IMR-90 (cell line): ENCODE results near the gene ZFP92. TPM values are rescaled to one million over a fixed set of nuclear protein-coding genes. Genes with fewer than 3 reads are reported as not detected.

Experiments
- ATAC-seq: fragments of 200-7000 bp; cut with Tn5 transposase; 2 replicates; pipeline ENCODE4 v1.9.1; 2020; ENCODE audit warnings: low read depth, mild to moderate bottlenecking, moderate library complexity
- BruUV-seq: library from RNA; stranded (reverse); fragments of 400-500 nt; replicated peaks from 2 replicates; lab custom pipeline; 2021; lab: Mats Ljungman, UMichigan
- CTCF ChIA-PET: fragments of 300-600 bp; formaldehyde crosslinking; extraction: SDS; loops from one replicate; lab custom pipeline; 2021; ENCODE audit warnings: antibody characterized with exemption; lab: Yijun Ruan, JAX
- POLR2A ChIA-PET: fragments of 300-600 bp; sonication (Branson Sonifier 250); formaldehyde crosslinking; loops from one replicate; lab custom pipeline; 2022; ENCODE audit warnings: antibody characterized with exemption; ENCODE audit not compliant: unreplicated experiment; lab: Charles Lee
- DNase-seq: peaks from one replicate; pipeline ENCODE4 v3.0.0; 2013
- H2AFZ ChIP-seq: replicated peaks from 2 replicates; pipeline ENCODE3; 2013; ENCODE audit warnings: low read length, mild to moderate bottlenecking; ENCODE audit not compliant: poor library complexity
- H2AK5ac ChIP-seq: 2 replicates; pipeline ENCODE4 v1.6.1; 2013; ENCODE audit warnings: low read depth, low read length, inconsistent platforms
- H2AK9ac ChIP-seq: replicated peaks from 2 replicates; pipeline ENCODE3; 2013; ENCODE audit warnings: mild to moderate bottlenecking, low read depth, low read length, moderate library complexity; ENCODE audit not compliant: poor library complexity
- H2BK120ac ChIP-seq: 2 replicates; pipeline ENCODE4 v1.6.1; 2013; ENCODE audit warnings: low read depth, low read length, inconsistent platforms
- H2BK15ac ChIP-seq: 3 replicates; pipeline ENCODE4 v1.6.1; 2013; ENCODE audit warnings: low read depth, low read length, inconsistent platforms
- H2BK20ac ChIP-seq: 2 replicates; pipeline ENCODE4 v1.6.1; 2013; ENCODE audit warnings: low read depth, mild to moderate bottlenecking, inconsistent platforms, low read length, moderate library complexity
- H2BK5ac ChIP-seq: 2 replicates; pipeline ENCODE4 v1.6.1; 2013; ENCODE audit warnings: mild to moderate bottlenecking, low read depth, low read length, inconsistent platforms; ENCODE audit not compliant: poor library complexity, severe bottlenecking
- H3K14ac ChIP-seq: replicated peaks from 2 replicates; pipeline ENCODE4 v1.6.1; 2013; ENCODE audit warnings: low read depth, low read length, inconsistent platforms
- H3K18ac ChIP-seq: 2 replicates; pipeline ENCODE4 v1.6.1; 2013; ENCODE audit warnings: low read depth, low read length, control low read depth
- H3K23ac ChIP-seq: 2 replicates; pipeline ENCODE4 v1.6.1; 2013; ENCODE audit warnings: low read depth, low read length, inconsistent platforms
- H3K27ac ChIP-seq: 2 replicates; pipeline ENCODE4 v1.5.1; 2013; ENCODE audit warnings: mild to moderate bottlenecking, control low read depth, low read length; ENCODE audit not compliant: insufficient read depth
- H3K27me3 ChIP-seq: 2 replicates; pipeline ENCODE4 v1.6.1; 2013; ENCODE audit warnings: low read length; ENCODE audit not compliant: control insufficient read depth, insufficient read depth
- H3K36me3 ChIP-seq: 2 replicates; pipeline ENCODE4 v1.6.1; 2013; ENCODE audit warnings: low read length, mixed read lengths; ENCODE audit not compliant: control insufficient read depth, insufficient read depth
- H3K4ac ChIP-seq: 2 replicates; pipeline ENCODE4 v1.6.1; 2013; ENCODE audit warnings: low read depth, low read length, inconsistent platforms
- H3K4me1 ChIP-seq: 2 replicates; pipeline ENCODE4 v1.6.1; 2013; ENCODE audit warnings: low read length, mixed read lengths; ENCODE audit not compliant: control insufficient read depth, insufficient read depth
- H3K4me2 ChIP-seq: 2 replicates; pipeline ENCODE4 v1.6.1; 2013; ENCODE audit warnings: low read depth, mild to moderate bottlenecking, control low read depth, low read length, moderate library complexity
- H3K4me3 ChIP-seq: 2 replicates; pipeline ENCODE4 v1.5.1; 2013; ENCODE audit warnings: low read depth, mild to moderate bottlenecking, control low read depth, low read length, moderate library complexity; ENCODE audit not compliant: insufficient read depth
- H3K56ac ChIP-seq: 2 replicates; pipeline ENCODE4 v1.6.1; 2013; ENCODE audit warnings: low read length, inconsistent platforms; ENCODE audit not compliant: insufficient read depth; ENCODE audit errors: extremely low read depth
- H3K79me1 ChIP-seq, 2 experiments: 2 replicates each; pipeline ENCODE4 v1.6.1; 2013; ENCODE audit warnings: low read length in 2 of 2, inconsistent platforms in 1 of 2, low read depth in 1 of 2
- H3K9ac ChIP-seq: 2 replicates; pipeline ENCODE4 v1.6.1; 2013; ENCODE audit warnings: low read depth, low read length, control low read depth
- H3K9me1 ChIP-seq: 2 replicates; pipeline ENCODE4 v1.6.1; 2013; ENCODE audit warnings: low read length, inconsistent platforms; ENCODE audit not compliant: insufficient read depth
- H3K9me3 ChIP-seq: 2 replicates; pipeline ENCODE4 v1.6.1; 2013; ENCODE audit warnings: low read length; ENCODE audit not compliant: control insufficient read depth, insufficient read depth
- H4K20me1 ChIP-seq: 2 replicates; pipeline ENCODE4 v1.6.1; 2013; ENCODE audit warnings: low read length, inconsistent platforms; ENCODE audit not compliant: insufficient read depth
- H4K5ac ChIP-seq: 2 replicates; pipeline ENCODE4 v1.6.1; 2013; ENCODE audit warnings: mild to moderate bottlenecking, low read depth, low read length, control low read depth
- H4K8ac ChIP-seq, 2 experiments: 2 replicates each; pipeline ENCODE4 v1.6.1; 2013; ENCODE audit warnings: low read depth in 2 of 2, low read length in 2 of 2, control low read depth in 1 of 2, inconsistent platforms in 1 of 2
- H4K91ac ChIP-seq: 2 replicates; pipeline ENCODE4 v1.6.1; 2013; ENCODE audit warnings: low read depth, low read length, inconsistent platforms; ENCODE audit not compliant: insufficient read depth
- BHLHE40 ChIP-seq: fragments of 150-350 bp; IDR thresholded peaks from 2 replicates; pipeline ENCODE4 v1.6.1; 2016; ENCODE audit warnings: mild to moderate bottlenecking, low read depth, low read length
- CEBPB ChIP-seq: IDR thresholded peaks from 2 replicates; pipeline ENCODE4 v1.6.1; 2012; ENCODE audit warnings: low read depth, low read length, improper control_type of control experiment
- CHD1 ChIP-seq: IDR thresholded peaks from 2 replicates; pipeline ENCODE4 v1.6.1; 2012; ENCODE audit warnings: low read depth, low read length, improper control_type of control experiment
- FOS ChIP-seq: fragments of 150-350 bp; IDR thresholded peaks from 2 replicates; pipeline ENCODE4 v1.6.1; 2016; ENCODE audit warnings: low read depth, low read length
- MAZ ChIP-seq: IDR thresholded peaks from 2 replicates; pipeline ENCODE4 v1.6.1; 2012; ENCODE audit warnings: low read depth, mild to moderate bottlenecking, low read length, improper control_type of control experiment, moderate library complexity, borderline replicate concordance
- NFE2L2 ChIP-seq: fragments of 150-350 bp; IDR thresholded peaks from 2 replicates; pipeline ENCODE4 v1.6.1; 2016; ENCODE audit warnings: low read depth, mild to moderate bottlenecking, low read length
- RAD21 ChIP-seq: IDR thresholded peaks from 2 replicates; pipeline ENCODE4 v1.6.1; 2012; ENCODE audit warnings: low read length, improper control_type of control experiment
- RFX5 ChIP-seq: IDR thresholded peaks from 2 replicates; pipeline ENCODE4 v1.8.0; 2012; ENCODE audit warnings: low read depth, mild to moderate bottlenecking, low read length, moderate library complexity
- SMC3 ChIP-seq: fragments of 150-350 bp; IDR thresholded peaks from 2 replicates; pipeline ENCODE4 v1.6.1; 2016; ENCODE audit warnings: low read depth, mild to moderate bottlenecking, antibody characterized with exemption, low read length, moderate library complexity
- WGBS, 2 experiments: methylation state at CpG; one replicate each; pipeline versions ENCODE4 v1.1.5 to v1.1.7; 2013; ENCODE audit warnings: missing lambda C conversion rate in 2 of 2; ENCODE audit not compliant: insufficient read length in 1 of 2; ENCODE audit errors: extremely low coverage in 2 of 2; 5-methylcytosine and 5-hydroxymethylcytosine counted together
- dilution Hi-C: fragments of 300-500 bp; cut with HindIII; formaldehyde crosslinking; loops from one replicate; pipeline ENCODE4 v1.14.3; 2018; ENCODE audit warnings: low sequenced_read_pairs; ENCODE audit not compliant: unreplicated experiment
- in situ Hi-C: fragments of 300-500 bp; cut with MboI; formaldehyde crosslinking; loops from 3 replicates; pipeline ENCODE4 v1.14.3; 2019; ENCODE audit warnings: low sequenced_read_pairs, inconsistent platforms, mixed read lengths
- intact Hi-C: fragments of 100-400 bp; cut with micrococcal nuclease; formaldehyde crosslinking; loops from 2 replicates; pipeline ENCODE4 v1.10.0; 2022
- polyA plus RNA-seq, 3 experiments: library from polyadenylated mRNA; depleted of rRNA; stranded (reverse); fragments of >200 nt; gene quantifications; 2 replicates each; pipeline ENCODE4 v1.2.3, GENCODE V29; 2012; ENCODE audit warnings: low replicate concordance in 1 of 3
- total RNA-seq: library from RNA; depleted of rRNA; stranded (reverse); fragments of >200 nt; gene quantifications from 2 replicates; pipeline ENCODE4 v1.2.3, GENCODE V29; 2012
- TF ChIP-seq, protein P1 (sequence below): fragments of 150-350 bp; IDR thresholded peaks from 2 replicates; pipeline ENCODE4 v1.6.1; 2017; ENCODE audit warnings: mild to moderate bottlenecking, antibody characterized with exemption, low read length, low read depth

Gene ZFP92
- total and polyA plus RNA-seq, 2 of the 4 experiments (the other 2 are of a cell fraction): under 0.01 to 0.03 TPM

DNA sequence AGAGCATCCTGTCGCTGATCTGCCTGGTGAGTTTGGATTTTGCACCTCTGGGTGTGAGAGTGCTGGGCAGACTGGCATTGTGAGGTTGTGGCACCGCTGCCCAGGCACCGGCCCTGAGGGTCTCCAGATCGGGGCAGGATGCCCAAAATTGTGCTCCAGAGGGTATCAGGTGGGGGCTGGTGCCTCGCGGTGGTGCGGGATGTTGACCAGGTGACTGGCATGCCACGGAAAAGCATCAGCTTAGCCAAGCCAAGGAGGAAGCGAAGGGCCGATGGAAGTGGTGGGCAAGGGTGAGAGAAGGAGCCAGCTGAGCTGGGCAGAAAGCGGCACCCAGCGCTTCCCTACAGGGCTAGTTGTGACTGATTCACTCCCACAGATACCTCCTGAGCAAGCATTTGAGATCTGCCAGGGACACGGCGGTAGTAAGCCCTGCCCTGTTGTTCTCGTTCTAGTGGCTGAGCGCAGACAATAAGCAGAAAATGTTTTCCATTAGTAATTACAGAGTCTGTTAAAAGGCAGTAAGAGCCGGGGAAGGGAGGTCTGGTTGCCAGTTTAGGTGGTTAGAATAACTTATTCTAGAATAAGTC is 809 bp downstream of the ZFP92 start:
- TF ChIP-seq, protein P1, sequence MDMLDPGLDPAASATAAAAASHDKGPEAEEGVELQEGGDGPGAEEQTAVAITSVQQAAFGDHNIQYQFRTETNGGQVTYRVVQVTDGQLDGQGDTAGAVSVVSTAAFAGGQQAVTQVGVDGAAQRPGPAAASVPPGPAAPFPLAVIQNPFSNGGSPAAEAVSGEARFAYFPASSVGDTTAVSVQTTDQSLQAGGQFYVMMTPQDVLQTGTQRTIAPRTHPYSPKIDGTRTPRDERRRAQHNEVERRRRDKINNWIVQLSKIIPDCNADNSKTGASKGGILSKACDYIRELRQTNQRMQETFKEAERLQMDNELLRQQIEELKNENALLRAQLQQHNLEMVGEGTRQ: no peak
- TF ChIP-seq RFX5 (no peak), NFE2L2 (no peak), CEBPB (no peak), FOS (no peak), MAZ (no peak), CHD1 (no peak), SMC3 (no peak), RAD21 (no peak), BHLHE40 (no peak)
- H2BK15ac ChIP-seq: no peak overlapping the region
- no peak overlapping the region for H2AK5ac ChIP-seq
- no peak overlapping the region for H4K8ac ChIP-seq
- no peak overlapping the region for H3K56ac ChIP-seq
- no peak overlapping the region for H4K91ac ChIP-seq
- dilution Hi-C loops (no loop called here), intact Hi-C loops (no loop called here), in situ Hi-C loops (loop anchor here (25.0 kb wide), 1 partner anchor 225 kb away; the partner anchor contains the start of gene MAGEA1)
- ATAC-seq (no peak), DNase-seq (no peak)
- H2AFZ ChIP-seq: peak overlapping the region; percentile 58
- no peak overlapping the region for H2BK20ac ChIP-seq
- no peak overlapping the region for H2AK9ac ChIP-seq
- POLR2A ChIA-PET: no interaction called here
- no peak overlapping the region for H3K18ac ChIP-seq
- no peaks in the 10 kb centered on the region for H3K9me1 ChIP-seq
- H4K20me1 ChIP-seq: no peaks in the 10 kb centered on the region
- no peak overlapping the region for H2BK120ac ChIP-seq
- H3K23ac ChIP-seq: no peak overlapping the region
- H3K9ac ChIP-seq: no peak overlapping the region
- H3K79me1 ChIP-seq: no peaks in the 10 kb centered on the region
- no peak overlapping the region for H3K27ac ChIP-seq
- no peak overlapping the region for H4K5ac ChIP-seq
- peaks cover 3% of the 10 kb centered on the region; the same call in 1 of the 2 replicates for H3K9me3 ChIP-seq
- H3K27me3 ChIP-seq: peaks cover 12% of the 10 kb centered on the region
- no TSS peak for BruUV-seq
- WGBS, 2 experiments: 82% methylated on average over 7 of the region's 17 CpGs; no CpG with 5 or more reads in 1 of the 2 experiments
- H3K14ac ChIP-seq: no peak overlapping the region
- H2BK5ac ChIP-seq: no peak overlapping the region
- no peaks in the 10 kb centered on the region for H3K36me3 ChIP-seq
- no peak overlapping the region for H3K4me2 ChIP-seq
- H3K4me3 ChIP-seq: no peak overlapping the region
- H3K4me1 ChIP-seq: no peaks in the 10 kb centered on the region
- no peak overlapping the region for H3K4ac ChIP-seq
- CTCF ChIA-PET: no interaction called here
